Immature natural killer cell (primary cell): ENCODE results near the gene CEP131. TPM values are rescaled to one million over a fixed set of nuclear protein-coding genes. Genes with fewer than 3 reads are reported as not detected.
A peak's percentile ranks its signal among the peaks of the same experiment; 100 is the strongest.

Source experiments
- DNase-seq, 3 donors: peaks; one replicate each; pipeline ENCODE4 v3.0.0; 2022; ENCODE audit warnings: mixed read lengths in 1 of 3
- H3K27ac Mint-ChIP-seq, 6 donors: one replicate each; pipeline ENCODE4 v1.8.0; 2020; ENCODE audit warnings: mixed read lengths in 6 of 6, mild to moderate bottlenecking in 5 of 6, inconsistent platforms in 4 of 6, moderate library complexity in 3 of 6
- H3K27me3 Mint-ChIP-seq, 3 donors: one replicate each; pipeline ENCODE4 v1.8.0; 2020 to 2021; ENCODE audit warnings: low read depth in 3 of 3, mild to moderate bottlenecking in 3 of 3, mixed read lengths in 3 of 3, moderate library complexity in 3 of 3, inconsistent platforms in 1 of 3
- H3K36me3 Mint-ChIP-seq, 3 donors: one replicate each; pipeline ENCODE4 v1.8.0; 2020; ENCODE audit warnings: mixed read lengths in 3 of 3, inconsistent platforms in 2 of 3, mild to moderate bottlenecking in 2 of 3
- H3K4me1 Mint-ChIP-seq, 2 donors: one replicate each; pipeline ENCODE4 v1.8.0; 2020; ENCODE audit warnings: inconsistent platforms in 2 of 2, mild to moderate bottlenecking in 2 of 2, mixed read lengths in 2 of 2, moderate library complexity in 1 of 2
- H3K4me3 Mint-ChIP-seq, 5 donors: one replicate each; pipeline ENCODE4 v1.8.0; 2020; ENCODE audit warnings: mild to moderate bottlenecking in 5 of 5, mixed read lengths in 5 of 5, inconsistent platforms in 3 of 5, moderate library complexity in 3 of 5
- H3K9me3 Mint-ChIP-seq, 6 donors: one replicate each; pipeline ENCODE4 v1.8.0; 2020; ENCODE audit warnings: mild to moderate bottlenecking in 6 of 6, mixed read lengths in 6 of 6, inconsistent platforms in 4 of 6, moderate library complexity in 3 of 6
- polyA plus RNA-seq, 3 donors: library from polyadenylated mRNA; unstranded; fragments of 300-500 nt; fragmentation: Illumina TruSeq; gene quantifications; one replicate each; pipeline ENCODE4 v1.2.3, GENCODE V29; 2021

The CEP131 gene
- polyA plus RNA-seq: 1 to 10 TPM in 2 of 3 donors, under 1 TPM in 1; 0.43 to 7.4 (median 1.5) TPM

- no peaks in the 10 kb centered on the region for H3K36me3 Mint-ChIP-seq
- peaks cover 0 to 6% (median 0%) of the 10 kb centered on the region in 3 donors for H3K27me3 Mint-ChIP-seq
- H3K4me1 Mint-ChIP-seq: peaks cover 18 to 20% of the 10 kb centered on the region in 2 donors
- H3K27ac Mint-ChIP-seq: peak within 1 kb of the TSS; percentile 34 to 72 (median 60)
- H3K9me3 Mint-ChIP-seq: peaks cover 0 to 2% (median 0%) of the 10 kb centered on the region in 6 donors
- peak within 1 kb of the TSS; percentile 74 to 83 (median 81) for H3K4me3 Mint-ChIP-seq
- DNase-seq: peak; percentile 98 to 99 (median 98)
Measured at GRCh38 chr17:81222906-81223761, at the start of gene CEP131. CEP131 (minus strand) TSS chr17:81222965; CDS start chr17:81220056, 2,909 bp downstream.

DNA sequence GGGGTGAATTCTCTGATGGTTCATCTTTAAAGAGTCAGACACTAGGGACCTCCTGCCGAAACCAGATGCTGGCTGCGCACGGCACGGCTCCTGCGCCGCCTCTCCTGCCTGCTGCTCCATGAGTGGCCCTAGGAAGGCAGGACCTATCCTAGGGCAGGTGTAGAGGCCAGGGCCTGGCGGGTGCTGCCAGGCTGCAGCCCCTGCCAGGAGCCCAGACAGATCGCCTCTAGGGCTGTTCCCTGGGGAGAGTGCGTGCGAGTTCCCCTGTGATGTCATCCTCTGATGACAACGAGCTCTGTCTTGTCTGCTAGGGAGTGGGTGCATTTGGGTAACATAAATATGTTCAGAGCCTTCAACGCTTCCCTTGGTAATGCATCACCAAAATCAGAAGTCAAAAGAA lies 48.5 kb upstream of the CEP131 start:
- Mint-ChIP-seq H3K9me3 (no peaks in the 10 kb centered on the region), H3K4me1 (peaks cover 0 to 16% of the 10 kb centered on the region in 2 donors), H3K27me3 (peaks cover 0 to under 1% (median 0%) of the 10 kb centered on the region in 3 donors), H3K27ac (no peak overlapping the region), H3K36me3 (peaks cover 9 to 45% (median 27%) of the 10 kb centered on the region in 3 donors), H3K4me3 (no peak overlapping the region)
- no peak for DNase-seq

DNA sequence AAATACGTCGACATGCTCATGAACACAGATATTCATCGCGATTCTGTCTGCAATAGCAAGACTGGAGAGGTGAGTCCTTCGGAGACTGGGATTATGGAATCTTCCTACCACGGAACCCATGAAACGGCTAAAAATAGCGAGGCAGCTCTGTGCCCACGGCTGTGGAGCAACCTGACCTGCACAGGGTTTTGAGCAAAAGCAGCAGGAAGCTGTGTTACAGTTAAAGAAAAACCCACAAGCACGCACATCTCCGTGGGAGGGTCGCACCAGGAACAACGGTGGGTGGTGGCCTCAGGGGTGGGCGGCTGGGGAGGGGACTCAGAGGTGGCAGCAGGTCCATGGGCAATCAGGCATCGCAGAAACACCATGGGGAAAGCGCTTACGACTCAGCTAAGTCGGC lies 47.5 kb upstream of the CEP131 start:
- H3K4me3 Mint-ChIP-seq: no peak overlapping the region
- H3K27me3 Mint-ChIP-seq: peaks cover 0 to 2% (median 0%) of the 10 kb centered on the region in 3 donors
- peaks cover 1 to 16% of the 10 kb centered on the region in 2 donors for H3K4me1 Mint-ChIP-seq
- no peak overlapping the region for H3K27ac Mint-ChIP-seq
- H3K9me3 Mint-ChIP-seq: no peaks in the 10 kb centered on the region
- H3K36me3 Mint-ChIP-seq: peaks cover 14 to 48% (median 26%) of the 10 kb centered on the region in 3 donors
- no peak for DNase-seq

DNA sequence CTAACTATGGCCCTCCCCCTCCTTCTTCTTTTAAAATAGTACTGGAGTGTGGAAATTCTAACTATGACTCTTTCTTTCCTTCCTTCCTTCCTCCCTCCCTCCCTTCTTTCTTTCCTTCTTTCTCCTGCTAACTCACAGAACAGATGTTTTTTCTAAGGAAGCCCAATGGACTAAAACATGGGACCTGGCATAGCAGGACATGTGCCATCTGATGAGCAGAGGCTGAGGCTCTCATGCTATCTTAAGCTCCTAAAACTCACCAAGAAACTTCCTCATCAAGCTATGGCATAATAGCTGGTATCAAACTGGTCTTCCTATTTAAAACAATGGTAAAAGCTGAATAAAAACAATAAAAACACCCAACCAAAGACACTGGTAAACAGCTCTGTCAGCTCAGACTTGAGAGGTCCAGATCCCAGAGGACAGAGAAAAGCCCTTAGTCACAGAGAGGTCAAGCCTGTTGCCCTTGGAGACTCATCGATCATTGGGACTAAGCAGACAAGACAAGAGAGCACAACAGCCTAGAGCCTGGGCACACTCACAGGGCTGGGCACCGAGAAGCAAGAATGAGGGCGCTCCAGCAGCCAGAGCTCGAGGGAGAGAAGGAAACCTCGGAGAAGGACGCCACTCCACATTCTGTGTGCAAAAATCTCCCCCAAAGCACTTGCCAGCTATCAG lies 44.8 kb upstream of the CEP131 start:
- peaks cover 0 to 3% (median 0%) of the 10 kb centered on the region in 3 donors for H3K27me3 Mint-ChIP-seq
- H3K27ac Mint-ChIP-seq: peak overlapping the region in 5 of 6 donors; percentile 36 to 72 (median 53)
- H3K36me3 Mint-ChIP-seq: peaks cover 17 to 40% (median 23%) of the 10 kb centered on the region in 3 donors
- H3K4me1 Mint-ChIP-seq: peaks cover 1 to 13% of the 10 kb centered on the region in 2 donors
- DNase-seq: no peak
- no peak overlapping the region for H3K4me3 Mint-ChIP-seq
- H3K9me3 Mint-ChIP-seq: no peaks in the 10 kb centered on the region

- Mint-ChIP-seq H3K4me1 (peaks cover 1 to 13% of the 10 kb centered on the region in 2 donors), H3K9me3 (no peaks in the 10 kb centered on the region), H3K36me3 (peaks cover 18 to 36% (median 22%) of the 10 kb centered on the region in 3 donors), H3K27ac (no peak overlapping the region), H3K4me3 (no peak overlapping the region), H3K27me3 (peaks cover 0 to 3% (median 0%) of the 10 kb centered on the region in 3 donors)
- DNase-seq: no peak
Measured at GRCh38 chr17:81265576-81265975, 42.8 kb upstream of the CEP131 start.

- H3K27me3 Mint-ChIP-seq: peaks cover 0 to 3% (median 0%) of the 10 kb centered on the region in 3 donors
- no peak overlapping the region for H3K27ac Mint-ChIP-seq
- no peak overlapping the region for H3K4me3 Mint-ChIP-seq
- DNase-seq: no peak
- peaks cover 18 to 32% (median 22%) of the 10 kb centered on the region in 3 donors for H3K36me3 Mint-ChIP-seq
- H3K9me3 Mint-ChIP-seq: no peaks in the 10 kb centered on the region
- H3K4me1 Mint-ChIP-seq: peaks cover 1 to 13% of the 10 kb centered on the region in 2 donors
Measured at GRCh38 chr17:81264640-81265039, 41.9 kb upstream of the CEP131 start.

DNA sequence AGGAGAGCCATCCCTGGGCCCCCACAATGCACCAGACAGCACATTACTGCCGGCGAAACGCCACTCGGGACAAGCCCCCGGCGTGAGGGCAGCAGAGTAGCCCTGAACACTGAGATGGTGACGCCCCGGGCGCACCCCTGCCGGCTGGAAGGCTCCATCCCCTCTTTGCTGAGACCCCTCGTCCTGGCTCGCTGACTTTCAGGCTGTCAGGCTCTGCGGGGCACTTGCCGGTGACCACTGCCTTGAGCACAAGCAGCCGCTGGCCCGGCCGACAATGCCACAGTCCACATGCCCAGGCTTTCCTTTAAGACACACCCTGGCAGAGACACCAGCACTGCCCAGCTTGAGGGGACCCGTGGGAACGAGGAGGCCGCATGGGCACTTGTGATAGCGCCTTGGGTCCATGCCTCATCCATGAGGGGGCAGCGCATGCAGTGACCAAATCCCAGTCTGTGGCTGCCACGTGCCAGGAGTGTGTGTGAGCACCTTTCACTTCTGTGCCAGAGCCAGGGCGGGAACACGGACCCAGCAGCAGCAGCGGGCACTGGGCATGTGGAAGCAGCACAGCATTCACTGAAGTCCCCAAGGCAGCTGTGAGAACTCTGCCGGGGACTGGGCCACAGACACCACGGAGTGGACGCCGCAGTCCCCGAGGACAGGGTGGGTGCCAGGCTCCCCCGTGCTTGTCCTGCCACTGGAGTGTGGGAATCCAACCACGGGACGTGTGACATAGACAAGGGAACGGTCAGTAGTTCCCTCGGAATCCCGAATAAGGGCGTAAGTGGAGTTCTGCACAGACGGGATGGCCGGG lies 40.8 kb upstream of the CEP131 start:
- H3K36me3 Mint-ChIP-seq: peaks cover 14 to 24% (median 18%) of the 10 kb centered on the region in 3 donors
- DNase-seq: no peak
- H3K4me1 Mint-ChIP-seq: peaks cover 1 to 10% of the 10 kb centered on the region in 2 donors
- H3K9me3 Mint-ChIP-seq: no peaks in the 10 kb centered on the region
- H3K27me3 Mint-ChIP-seq: peaks cover 0 to 3% (median 0%) of the 10 kb centered on the region in 3 donors
- no peak overlapping the region for H3K4me3 Mint-ChIP-seq
- no peak overlapping the region for H3K27ac Mint-ChIP-seq

- Mint-ChIP-seq H3K36me3 (peaks cover 4 to 10% (median 9%) of the 10 kb centered on the region in 3 donors), H3K9me3 (peaks cover 0 to 2% (median 0%) of the 10 kb centered on the region in 6 donors), H3K27ac (no peak overlapping the region), H3K4me3 (no peak overlapping the region), H3K27me3 (peaks cover 0 to 3% (median 0%) of the 10 kb centered on the region in 3 donors), H3K4me1 (peaks cover 0 to 1% of the 10 kb centered on the region in 2 donors)
- DNase-seq: no peak
Measured at GRCh38 chr17:81261582-81262336, 39.0 kb upstream of the CEP131 start.

GRCh38 chr17:81261096-81261495 lies 38.3 kb upstream of the CEP131 start:
- H3K27ac Mint-ChIP-seq: no peak overlapping the region
- peaks cover 0 to 3% (median 0%) of the 10 kb centered on the region in 3 donors for H3K27me3 Mint-ChIP-seq
- H3K4me1 Mint-ChIP-seq: peaks cover 0 to 1% of the 10 kb centered on the region in 2 donors
- H3K4me3 Mint-ChIP-seq: no peak overlapping the region
- H3K9me3 Mint-ChIP-seq: peaks cover 0 to 2% (median 0%) of the 10 kb centered on the region in 6 donors
- DNase-seq: no peak
- H3K36me3 Mint-ChIP-seq: peaks cover 3 to 9% (median 8%) of the 10 kb centered on the region in 3 donors

DNA sequence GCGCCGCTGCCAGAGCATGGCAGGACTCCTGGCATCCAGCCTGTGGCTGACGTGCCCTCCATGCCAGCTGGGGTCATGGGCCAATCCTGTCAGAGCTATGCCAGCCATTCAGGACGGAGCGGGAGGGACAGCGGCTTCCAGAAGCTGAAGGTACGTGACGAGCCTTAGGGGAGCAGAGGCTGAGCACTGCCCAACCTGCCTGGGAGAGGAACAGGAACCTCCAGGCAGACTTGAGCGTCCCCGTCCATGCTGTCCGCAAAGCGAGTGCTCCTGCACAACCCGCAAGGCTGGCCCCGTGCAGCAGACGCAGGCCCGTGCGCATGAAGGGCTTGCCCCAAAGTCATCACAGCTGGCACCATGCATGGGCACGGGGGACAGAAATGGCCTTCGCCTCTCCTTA lies 37.9 kb upstream of the CEP131 start:
- peaks cover 0 to 1% of the 10 kb centered on the region in 2 donors for H3K4me1 Mint-ChIP-seq
- H3K36me3 Mint-ChIP-seq: peaks cover 3 to 6% (median 4%) of the 10 kb centered on the region in 3 donors
- H3K27me3 Mint-ChIP-seq: peaks cover 0 to 1% (median 0%) of the 10 kb centered on the region in 3 donors
- DNase-seq: no peak
- H3K27ac Mint-ChIP-seq: no peak overlapping the region
- H3K4me3 Mint-ChIP-seq: no peak overlapping the region
- peaks cover 0 to 2% (median 0%) of the 10 kb centered on the region in 6 donors for H3K9me3 Mint-ChIP-seq

DNA sequence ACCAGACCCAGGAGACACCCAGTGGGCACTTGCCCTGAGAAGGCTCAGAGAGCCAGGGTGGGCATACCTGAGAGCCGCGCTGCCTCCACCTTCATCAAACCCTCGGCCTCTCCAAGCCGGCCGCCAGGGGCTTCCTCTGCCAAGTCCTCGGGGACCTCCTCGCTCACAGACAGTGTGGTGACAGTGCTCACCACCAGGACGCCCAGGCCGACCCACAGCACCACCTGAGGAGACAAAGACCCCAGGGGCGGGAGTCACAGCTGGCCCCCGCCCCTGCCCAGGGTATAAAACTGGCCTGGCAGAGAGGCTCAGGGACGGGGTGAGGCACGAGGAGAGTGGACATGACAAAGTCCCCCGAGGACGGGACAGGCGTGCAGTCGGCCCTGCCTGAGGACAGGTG lies 37.4 kb upstream of the CEP131 start:
- Mint-ChIP-seq H3K9me3 (peaks cover 0 to 2% (median 0%) of the 10 kb centered on the region in 6 donors), H3K4me1 (no peaks in the 10 kb centered on the region), H3K4me3 (no peak overlapping the region), H3K36me3 (peaks cover 0 to 3% (median 0%) of the 10 kb centered on the region in 3 donors), H3K27ac (no peak overlapping the region), H3K27me3 (peaks cover 0 to 1% (median 0%) of the 10 kb centered on the region in 3 donors)
- DNase-seq: no peak

DNA sequence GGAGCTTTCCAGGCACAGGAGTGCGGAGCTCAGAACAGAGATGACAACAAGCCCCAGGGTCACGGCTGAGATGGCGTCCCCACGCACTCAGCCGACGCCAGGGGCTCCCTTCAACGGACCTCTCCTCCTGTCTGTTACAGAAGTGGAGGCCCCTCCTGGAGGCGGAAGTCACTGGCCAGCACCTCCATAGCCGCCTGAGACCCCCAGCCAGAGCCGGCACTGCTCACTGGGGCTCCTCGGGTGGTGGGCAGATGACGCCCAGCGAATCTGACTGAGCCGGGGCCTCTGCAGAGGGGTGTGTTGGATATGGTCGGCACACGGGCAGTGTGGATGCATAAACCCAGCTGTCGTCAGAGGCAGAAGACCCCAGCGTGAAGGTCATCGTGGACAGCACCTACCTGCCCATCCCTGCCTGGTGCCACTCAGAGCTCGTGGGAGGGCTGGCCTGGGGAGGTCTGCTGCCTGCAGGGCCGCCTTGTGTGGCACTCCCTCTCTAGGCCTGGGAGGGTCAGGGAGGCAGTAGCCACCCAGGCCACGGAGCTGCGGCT lies 36.4 kb upstream of the CEP131 start:
- peaks cover 0 to 1% (median 1%) of the 10 kb centered on the region in 3 donors for H3K27me3 Mint-ChIP-seq
- no peak overlapping the region for H3K27ac Mint-ChIP-seq
- no peaks in the 10 kb centered on the region for H3K4me1 Mint-ChIP-seq
- H3K36me3 Mint-ChIP-seq: peaks cover 0 to 3% (median 0%) of the 10 kb centered on the region in 3 donors
- peaks cover 0 to 2% (median 0%) of the 10 kb centered on the region in 6 donors for H3K9me3 Mint-ChIP-seq
- DNase-seq: no peak
- H3K4me3 Mint-ChIP-seq: no peak overlapping the region
